GM19035 (cell line): ENCODE measurements around the gene NUP98.
A peak's percentile ranks its signal among the peaks of the same experiment; 100 is the strongest.
"Not testable (repeated sequence)": the region's sequence is repeated elsewhere in the genome, so short reads cannot be mapped to it uniquely, and the experiment has no call there.

Experiments
- ATAC-seq: cut with Tn5 transposase; IDR thresholded peaks from one replicate; pipeline ENCODE4 v1.9.1; 2021; ENCODE audit not compliant: unreplicated experiment

The NUP98 gene

DNA sequence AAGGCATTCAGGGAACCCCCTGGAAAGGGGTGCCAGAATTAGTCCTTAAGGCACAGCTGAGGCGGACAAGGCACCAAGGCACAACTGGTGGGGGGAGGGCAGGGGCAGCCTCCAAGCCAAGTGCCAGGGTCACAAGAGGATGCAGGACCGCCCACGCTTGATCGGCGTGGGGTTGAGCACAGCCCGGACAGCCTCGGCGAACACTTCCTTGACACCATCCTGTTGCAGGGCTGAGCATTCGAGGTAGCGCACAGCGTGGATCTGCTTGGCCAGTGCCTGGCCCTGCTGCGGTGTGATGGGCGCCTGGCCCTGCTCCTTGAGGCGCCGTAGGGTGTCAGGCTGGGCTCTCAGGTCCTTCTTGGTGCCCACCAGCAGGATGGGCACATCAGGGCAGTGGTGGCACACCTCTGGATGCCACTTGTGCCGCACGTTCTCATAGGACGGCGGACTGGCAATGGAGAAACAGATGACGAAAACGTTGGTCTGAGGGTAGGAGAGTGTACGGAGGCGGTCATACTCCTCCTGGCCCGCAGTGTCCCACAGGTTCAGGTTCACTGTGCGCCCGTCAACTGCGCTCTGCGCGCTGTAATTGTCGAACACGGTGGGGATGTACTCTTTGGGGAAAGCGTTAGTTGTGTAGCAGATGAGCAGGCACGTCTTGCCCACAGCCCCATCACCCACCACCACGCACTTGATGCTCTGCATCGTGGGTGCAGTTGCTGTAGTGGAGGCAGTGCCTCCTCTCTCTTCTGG, 30.3 kb upstream of the NUP98 start:
- ATAC-seq = no peak

DNA sequence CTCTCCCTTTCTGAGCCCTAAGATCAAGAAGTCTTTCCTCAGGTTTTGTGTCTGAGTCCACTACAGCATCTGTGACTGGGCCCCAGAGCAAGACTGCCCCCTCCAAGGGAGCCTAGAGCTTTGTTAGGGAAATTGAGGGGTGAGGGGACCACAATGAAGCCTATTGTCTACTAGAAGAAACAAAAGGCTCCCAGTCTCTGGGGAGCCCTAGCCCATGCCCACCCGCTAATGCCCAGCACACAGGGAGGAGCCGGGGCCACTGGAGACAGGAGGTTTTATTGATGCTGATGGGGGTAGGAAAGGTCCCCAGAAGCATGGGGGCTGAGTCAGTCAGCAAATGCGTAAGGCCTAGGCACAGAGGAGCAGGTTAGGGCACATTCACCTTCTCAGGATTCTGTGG, 29.4 kb upstream of the NUP98 start:
- ATAC-seq = no peak

DNA sequence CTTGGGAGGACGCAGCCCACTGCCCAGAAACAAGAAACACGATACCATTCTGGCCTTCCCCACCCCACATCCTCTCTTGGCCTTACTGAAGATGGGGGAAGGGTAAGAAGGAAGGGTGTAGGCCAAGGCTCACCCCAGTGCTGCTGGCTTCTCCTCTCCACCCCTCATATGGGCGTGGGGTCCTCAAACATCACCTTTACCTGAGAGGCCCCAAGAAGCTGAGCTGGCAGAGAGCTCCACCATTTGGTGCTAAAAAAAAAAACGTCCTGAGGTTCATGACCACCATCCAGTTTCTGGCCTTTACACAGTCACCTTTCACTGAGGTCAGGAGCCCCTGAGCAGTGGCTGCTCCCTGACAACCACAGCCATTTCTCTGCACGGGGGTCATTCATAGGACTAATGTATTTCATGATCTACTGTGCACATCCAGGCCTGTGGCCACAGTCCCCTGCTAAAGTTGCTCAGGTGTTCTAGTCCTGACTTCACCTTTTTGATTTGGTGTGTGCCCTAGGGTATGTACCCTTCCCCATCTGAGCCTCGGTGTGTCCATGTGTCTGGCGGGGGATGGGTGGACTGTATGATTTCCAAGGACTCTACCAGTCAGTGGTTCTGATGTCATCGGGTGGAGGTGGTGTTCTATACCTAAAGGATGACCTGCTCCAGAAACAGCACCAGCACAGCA, 28.3 kb upstream of the NUP98 start:
- no peak for ATAC-seq

DNA sequence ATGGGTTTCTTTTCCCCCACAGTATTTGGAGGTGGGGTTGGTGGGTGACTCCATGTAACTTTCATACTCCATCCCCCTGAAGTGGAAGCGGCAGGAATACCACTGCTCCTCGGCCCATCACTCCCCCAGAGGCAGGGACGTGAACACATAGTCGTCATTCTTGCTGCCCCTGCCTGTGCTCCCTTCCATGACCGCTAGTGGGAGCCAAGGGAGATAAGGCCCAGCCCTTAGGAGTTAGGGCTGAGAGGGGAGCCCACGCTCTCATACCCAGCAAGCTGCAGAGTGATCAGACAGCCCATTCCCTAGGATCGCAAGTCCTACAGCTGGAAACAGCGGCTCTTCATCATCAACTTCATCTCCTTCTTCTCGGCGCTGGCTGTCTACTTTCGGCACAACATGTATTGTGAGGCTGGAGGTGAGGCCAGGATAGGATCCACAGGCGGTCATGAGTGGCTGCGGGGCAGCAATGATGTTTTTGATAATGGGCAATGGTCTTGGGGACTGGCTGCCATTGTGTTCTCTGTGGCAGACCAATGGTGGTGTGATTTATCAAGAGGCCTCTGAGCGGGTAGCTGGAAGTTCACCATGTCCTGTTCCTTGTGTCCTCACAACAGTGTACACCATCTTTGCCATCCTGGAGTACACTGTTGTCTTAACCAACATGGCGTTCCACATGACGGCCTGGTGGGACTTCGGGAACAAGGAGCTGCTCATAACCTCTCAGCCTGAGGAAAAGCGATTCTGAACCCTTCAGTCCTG, 27.5 kb upstream of the NUP98 start:
- ATAC-seq = peak; percentile 84

DNA sequence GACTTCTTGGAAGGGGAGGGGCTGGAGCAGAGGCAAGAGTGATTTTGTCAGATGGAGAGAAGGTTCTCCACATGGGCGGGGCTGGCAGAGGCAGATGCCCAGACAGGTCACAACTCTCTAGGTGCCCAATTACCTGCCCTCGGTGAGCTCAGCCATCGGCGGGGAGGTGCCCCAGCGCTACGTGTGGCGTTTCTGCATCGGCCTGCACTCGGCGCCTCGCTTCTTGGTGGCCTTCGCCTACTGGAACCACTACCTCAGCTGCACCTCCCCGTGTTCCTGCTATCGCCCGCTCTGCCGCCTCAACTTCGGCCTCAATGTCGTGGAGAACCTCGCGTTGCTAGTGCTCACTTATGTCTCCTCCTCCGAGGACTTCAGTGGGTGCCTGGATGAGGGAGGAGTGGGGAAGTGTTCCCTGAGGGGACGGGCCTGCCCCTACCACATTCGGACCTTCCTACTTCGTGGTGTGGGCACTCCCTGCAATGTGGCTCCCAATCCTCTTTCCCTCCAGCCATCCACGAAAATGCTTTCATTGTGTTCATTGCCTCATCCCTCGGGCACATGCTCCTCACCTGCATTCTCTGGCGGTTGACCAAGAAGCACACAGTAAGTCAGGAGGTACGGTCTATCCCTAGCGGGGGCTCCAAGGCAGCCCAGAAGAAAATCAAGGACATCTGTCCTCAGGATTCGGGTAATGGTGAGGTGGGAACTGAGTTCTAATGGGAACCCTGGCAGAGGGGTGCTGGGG, 26.6 kb upstream of the NUP98 start:
- no peak for ATAC-seq

DNA sequence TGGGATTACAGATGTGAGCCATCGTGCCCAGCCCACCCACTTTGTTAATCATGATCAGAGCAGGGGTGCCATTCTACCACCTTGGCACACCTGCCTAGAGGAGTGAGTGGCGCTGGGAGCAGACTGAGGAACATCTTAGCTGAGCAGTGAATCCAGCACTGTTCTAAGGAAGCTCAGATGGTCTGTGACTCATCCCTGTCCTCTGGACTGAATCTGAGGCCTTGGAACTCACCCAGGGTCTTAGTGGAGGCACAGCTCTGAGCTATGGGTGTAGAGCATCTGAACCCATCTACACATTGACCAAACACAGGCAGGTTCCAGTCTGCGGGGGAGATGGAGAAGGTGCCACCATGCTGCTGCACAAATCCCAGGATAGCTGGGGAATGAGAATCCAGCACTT, 25.9 kb upstream of the NUP98 start:
- no peak for ATAC-seq

DNA sequence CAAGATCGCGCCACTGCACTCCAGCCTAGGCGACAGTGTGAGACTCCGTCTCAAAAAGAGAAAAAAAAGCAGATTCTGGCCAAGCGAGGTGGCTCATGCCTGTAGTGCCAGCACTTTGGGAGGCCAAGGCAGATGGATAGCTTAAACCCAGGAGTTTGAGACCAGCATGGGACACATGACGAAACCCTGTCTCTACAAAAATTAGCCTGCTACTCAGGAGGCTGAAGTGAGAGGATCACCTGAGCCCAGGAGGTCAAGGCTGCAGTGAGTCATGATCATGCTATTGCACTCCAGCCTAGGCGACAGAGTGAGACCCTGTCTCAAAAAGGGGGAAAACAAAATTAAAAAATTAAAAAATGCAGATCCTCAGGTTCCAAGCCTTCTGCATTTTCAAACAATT, 25.0 kb upstream of the NUP98 start:
- no peak for ATAC-seq

DNA sequence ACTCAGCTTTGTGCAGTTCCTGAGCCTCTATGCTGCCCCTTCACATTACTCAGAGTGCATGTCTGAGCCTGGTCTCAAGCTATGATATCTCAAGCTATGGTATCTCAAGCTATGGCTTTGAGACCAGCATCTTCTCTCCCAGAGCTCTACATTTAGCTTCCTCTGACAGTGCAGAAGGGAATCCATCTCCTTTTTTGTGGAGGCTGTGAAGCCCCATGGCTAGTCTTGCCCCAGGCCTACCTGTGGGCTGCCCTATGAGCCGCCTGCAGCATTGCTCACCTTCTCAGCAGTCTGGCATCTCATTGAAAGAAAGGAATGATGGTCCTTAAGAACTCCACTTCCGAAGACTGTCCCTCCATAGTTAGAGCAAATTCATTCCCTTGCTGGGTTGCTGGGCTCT, 23.6 kb upstream of the NUP98 start:
- no peak for ATAC-seq

DNA sequence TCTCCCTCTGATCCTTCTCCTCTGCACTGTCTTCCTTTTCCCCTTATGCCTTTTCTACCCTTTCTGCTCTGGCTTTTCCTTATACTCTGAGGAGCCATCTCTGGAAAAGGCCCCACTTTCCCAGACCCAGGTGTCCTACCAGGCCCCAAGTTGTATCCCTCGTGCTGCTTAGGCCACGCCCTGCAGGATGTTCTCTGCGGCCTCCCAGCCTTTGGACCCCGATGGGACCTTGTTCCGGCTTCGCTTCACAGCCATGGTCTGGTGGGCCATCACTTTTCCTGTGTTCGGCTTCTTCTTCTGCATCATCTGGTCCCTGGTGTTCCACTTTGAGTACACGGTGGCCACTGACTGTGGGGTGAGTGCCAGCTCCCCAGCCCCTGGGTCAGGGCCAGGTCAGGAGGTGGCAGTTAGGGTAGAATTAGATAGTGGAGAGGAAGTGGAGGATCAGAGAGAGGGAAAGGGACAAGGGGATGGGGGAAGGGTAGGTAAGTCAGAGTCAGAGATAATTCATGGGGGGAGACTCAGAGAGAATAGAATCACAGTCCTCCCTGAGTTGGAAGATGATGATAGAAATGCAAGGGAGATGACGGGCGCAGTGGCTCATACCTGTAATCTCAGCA, 19.9 kb upstream of the NUP98 start:
- no peak for ATAC-seq

DNA sequence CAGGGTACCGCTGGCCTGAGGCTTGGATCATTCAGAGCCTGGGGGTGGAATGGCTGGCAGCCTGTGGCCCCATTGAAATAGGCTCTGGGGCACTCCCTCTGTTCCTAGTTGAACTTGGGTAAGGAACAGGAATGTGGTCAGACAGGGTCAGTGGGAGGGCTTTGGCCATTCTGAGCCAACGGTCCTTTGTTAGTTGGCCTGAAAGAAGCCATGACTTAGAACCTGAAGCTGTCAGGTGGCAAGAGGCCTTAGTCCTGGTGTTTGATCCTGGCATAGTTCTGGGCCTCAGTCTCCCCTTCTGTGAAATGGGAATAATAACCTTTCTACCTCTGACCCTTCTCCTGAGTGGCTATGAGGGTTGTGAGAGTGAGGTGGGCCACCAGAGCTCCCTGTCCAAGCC, 19.3 kb upstream of the NUP98 start:
- no peak for ATAC-seq

DNA sequence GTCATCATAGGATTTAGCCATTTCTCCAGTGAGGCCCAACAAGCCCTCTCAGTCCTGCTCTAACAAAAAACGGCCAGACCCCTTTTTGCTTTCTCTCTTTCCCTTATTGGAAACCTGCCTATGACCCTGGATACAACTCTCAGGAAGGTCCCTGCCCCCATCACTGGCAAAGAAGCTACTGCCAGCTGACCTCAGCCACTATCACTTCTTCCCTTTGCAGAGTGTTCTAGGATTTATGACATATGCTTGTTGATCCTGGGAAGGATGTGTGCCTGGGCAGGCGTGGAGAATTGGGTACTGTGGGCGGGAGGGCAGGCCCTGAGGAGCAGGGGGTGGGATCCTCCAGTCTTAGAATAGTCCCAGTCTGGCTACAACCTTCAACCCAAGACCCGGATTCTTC, 18.5 kb upstream of the NUP98 start:
- ATAC-seq = no peak

DNA sequence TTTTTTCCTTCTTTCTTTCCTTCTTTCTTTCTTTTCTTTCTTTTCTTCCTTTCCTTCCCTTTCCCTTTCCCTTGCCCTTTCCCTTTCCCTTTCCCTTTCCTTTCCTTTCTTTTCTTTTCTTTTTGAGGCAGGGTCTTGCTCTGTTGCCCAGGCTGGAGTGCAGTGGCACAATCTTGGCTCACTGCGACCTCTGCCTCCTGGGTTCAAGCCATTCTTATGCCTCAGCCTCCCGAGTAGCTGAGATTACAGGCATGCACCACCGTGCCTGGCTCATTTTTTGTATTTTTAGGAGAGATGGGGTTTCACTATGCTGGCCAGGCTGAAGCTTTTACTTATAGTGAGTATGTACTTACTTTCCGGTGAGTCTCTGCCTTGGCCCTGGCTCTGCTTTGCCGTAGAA, 17.5 kb upstream of the NUP98 start:
- ATAC-seq = not testable (repeated sequence)

DNA sequence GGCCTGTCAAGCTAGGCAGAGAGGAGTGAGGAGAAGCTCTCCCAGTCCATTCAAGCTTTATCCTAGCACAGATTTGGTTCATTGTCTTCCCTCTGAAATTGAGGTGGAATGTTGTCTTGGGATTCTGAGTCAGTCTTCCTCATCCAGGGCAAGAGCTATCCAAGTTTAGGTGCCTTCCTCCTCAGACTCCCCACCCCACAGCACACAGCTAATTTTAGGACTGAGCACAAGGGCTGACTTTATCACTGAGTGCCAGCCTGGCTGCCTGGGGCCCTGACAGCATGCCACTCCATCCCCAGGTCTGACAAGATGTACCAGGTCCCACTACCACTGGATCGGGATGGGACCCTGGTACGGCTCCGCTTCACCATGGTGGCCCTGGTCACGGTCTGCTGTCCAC, 13.6 kb upstream of the NUP98 start:
- no peak for ATAC-seq

DNA sequence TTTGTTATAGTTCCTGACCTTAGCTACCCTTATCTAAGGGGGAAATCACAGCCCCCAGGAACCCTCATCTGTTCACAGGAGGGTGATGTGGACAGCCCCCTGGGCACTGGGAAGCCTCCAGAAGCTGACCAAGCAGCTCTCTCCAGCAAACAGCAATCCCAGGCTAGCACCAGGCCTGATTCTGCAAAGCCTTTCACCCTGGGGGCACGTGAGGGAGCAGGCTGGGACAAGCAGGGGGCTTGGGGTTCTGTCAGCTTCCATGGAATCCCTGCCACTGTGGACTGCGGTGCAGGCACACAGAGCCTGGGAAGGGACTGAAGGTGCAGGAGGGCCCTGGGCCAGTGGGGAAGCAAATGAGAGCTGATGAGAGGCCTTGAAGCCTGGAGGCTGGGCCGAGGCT, 13.1 kb upstream of the NUP98 start:
- ATAC-seq = no peak

DNA sequence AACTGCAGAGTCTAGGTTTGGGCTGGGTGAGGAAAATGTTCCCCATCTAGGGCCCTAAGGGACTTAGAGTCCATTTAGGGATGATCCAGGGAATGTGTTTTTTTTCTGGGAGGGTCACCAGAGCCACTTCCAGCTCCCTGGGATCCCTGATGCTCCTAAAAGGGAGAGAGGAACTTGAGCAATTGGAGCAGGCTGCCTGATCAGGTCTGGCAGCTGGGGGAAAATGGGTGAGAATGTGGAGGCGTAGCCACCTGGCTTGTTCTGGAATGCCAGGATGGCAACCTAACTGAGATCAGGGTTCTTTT, 12.2 kb upstream of the NUP98 start:
- ATAC-seq = no peak

DNA sequence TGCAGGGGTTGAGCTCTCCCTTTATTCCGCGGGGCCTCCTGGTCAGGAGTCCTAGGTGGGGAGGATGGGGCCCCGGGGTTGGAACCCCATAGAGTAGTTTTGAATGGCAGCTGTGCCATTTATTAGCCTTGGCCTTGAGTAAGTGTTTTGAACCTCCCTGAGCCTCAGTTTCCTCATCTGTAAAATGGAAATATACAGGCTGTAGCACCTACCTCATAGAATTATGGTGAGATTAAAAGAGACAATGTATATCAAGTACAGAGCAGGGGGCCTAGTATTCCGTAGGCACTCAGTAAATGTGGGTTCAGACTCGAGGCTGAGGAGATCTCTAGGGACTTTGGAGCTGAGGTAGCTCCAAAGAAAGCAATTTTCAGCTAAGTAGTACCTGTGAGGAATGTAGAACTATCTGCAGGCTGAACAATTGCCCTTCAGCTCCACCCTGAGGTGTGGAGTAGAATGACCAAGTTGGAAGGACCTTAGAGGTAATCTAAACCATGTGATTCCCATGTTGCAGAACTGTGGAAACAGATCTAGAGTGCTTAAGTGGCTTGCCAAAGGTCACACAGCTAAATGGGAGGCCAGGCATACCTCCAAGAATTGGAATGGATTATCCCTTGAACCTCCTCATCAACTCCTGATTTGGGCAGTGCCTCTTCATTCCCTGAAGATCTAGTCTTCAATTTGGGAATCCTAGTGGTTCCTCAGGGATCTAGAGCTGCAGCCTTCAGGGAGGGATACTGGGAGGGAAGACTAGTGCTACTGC, 11.7 kb upstream of the NUP98 start:
- peak; percentile 67 for ATAC-seq

DNA sequence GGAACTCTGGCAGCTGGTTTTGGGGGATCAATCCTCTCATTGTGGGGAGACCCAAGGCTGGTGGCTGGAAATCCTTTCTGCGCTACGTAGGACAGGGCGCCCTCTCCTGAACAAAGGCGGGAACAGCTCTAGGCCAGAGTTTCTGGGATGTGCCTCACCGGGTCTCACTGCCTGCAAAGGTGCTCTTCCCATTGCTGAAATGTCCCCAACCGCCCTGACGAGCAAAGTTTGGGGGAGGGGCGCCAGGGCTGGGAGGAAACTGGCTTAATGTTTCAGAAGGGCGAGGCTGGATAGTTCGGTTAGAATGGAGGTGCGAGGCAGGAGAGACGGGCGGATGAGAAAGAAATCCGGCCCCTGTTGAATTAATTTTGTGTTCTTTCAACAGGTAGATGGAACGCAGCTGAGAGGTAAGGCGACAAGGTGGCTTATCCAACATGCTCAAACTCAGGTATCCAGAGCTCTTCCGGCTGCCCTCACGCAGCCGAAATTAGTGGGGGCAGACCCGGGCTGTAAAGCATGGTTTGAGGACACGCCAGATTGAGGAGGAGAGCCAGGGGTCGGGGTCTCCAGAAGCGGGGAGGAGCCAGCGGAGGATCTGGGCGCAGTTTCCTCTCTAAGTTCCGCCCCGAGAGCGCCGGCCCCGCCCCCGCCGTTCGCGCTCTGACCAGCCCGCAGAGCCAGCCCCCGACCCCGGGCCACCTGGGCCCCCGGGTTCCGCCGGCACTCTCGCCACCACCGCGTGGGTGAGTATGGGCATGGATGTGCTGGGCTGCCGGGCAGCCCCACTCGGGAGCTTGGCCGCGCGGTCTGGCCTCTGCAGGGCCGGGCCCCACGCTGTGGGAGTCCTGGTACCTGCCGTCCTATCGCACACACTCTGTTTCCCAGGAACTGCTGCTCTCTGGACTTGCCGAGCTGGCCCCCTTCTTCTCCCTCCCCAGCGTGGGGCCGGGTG, 10.8 kb upstream of the NUP98 start, which contains the start of gene PGAP2:
TSS of gene PGAP2 (plus strand) at position 652 of the 952 bp plus-strand sequence. CDS start 2,700 bp downstream, outside the sequence.
- peak; percentile 77 for ATAC-seq

DNA sequence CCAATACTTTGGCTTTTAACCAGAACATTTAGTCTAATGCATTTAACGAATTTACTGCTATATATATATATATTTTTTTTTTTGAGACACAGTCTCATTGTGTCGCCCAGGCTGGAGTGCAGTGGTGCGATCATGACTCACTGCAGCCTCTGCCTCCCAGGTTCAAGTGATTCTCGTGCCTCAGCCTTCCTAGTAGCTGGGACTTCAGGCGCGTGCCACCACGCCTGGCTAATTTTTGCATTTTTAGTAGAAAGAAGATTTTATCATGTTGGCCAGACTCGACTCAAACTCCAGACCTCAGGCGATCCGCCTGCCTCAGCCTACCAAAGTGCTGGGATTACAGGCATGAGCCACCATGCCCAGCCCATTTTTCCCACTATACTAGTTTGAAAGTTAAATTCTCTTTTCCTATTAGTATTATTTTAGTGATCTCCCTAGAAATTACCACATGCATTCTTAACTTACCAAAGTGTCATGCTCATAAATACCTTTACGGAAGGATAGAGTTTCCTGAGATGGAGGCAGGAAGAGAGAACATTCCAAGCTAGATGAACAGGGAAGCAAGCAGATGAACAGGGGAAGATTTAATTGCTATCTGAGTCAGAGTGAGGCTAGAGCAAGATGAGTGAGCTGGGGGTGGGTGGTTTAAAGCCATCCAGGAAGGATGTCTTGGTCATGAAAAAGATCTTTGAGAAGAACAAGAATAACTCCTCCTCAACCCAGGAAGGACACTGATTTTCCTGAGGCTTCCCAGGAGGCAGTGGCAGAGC, 6.6 kb upstream of the NUP98 start:
- ATAC-seq = no peak
